Spleen (tissue), 11 donors: ENCODE data around the gene POC5. TPM values are rescaled to one million over a fixed set of nuclear protein-coding genes. Genes with fewer than 3 reads are reported as not detected.

Experiments used
- DNase-seq: peaks from one replicate; pipeline ENCODE4 v3.0.0-alpha.2; 2020
- H3K27ac ChIP-seq, 8 donors: fragments of 200-600 bp; sonication (generic) in 7 of 8; 1 replicate in 4 of 8; 2 replicates in 4 of 8; pipeline versions ENCODE4 v1.5.0 to v1.8.0; 2016 to 2021; ENCODE audit warnings: inconsistent platforms in 4 of 8, mild to moderate bottlenecking in 4 of 8, moderate library complexity in 1 of 8
- H3K27me3 ChIP-seq, 7 donors: fragments of 200-600 bp; sonication (generic) in 6 of 7; replicated peaks in 1 of 7; 1 replicate in 4 of 7; 2 replicates in 3 of 7; pipeline versions ENCODE4 v1.5.0 to v1.8.0; 2016 to 2021; ENCODE audit warnings: inconsistent platforms in 3 of 7, mild to moderate bottlenecking in 1 of 7
- H3K36me3 ChIP-seq, 6 donors: fragments of 200-600 bp; sonication (generic) in 5 of 6; 1 replicate in 4 of 6; 2 replicates in 2 of 6; pipeline versions ENCODE4 v1.5.0 to v1.8.0; 2016 to 2021; ENCODE audit warnings: inconsistent platforms in 2 of 6
- H3K4me1 ChIP-seq, 6 donors: fragments of 200-600 bp; sonication (generic) in 5 of 6; 1 replicate in 3 of 6; 2 replicates in 3 of 6; pipeline versions ENCODE4 v1.5.0 to v1.8.0; 2016 to 2021; ENCODE audit warnings: inconsistent platforms in 3 of 6
- H3K4me3 ChIP-seq, 8 donors: fragments of 200-600 bp; sonication (generic) in 7 of 8; 1 replicate in 4 of 8; 2 replicates in 4 of 8; pipeline versions ENCODE4 v1.5.0 to v1.8.0; 2016 to 2021; ENCODE audit warnings: inconsistent platforms in 4 of 8, mild to moderate bottlenecking in 4 of 8, moderate library complexity in 2 of 8
- H3K9me3 ChIP-seq, 8 donors: fragments of 200-600 bp; sonication (generic) in 7 of 8; 1 replicate in 4 of 8; 2 replicates in 4 of 8; pipeline versions ENCODE4 v1.5.0 to v1.8.0; 2016 to 2021; ENCODE audit warnings: inconsistent platforms in 4 of 8
- POLR2A ChIP-seq, 3 donors: fragments of 450-650 bp; IDR thresholded peaks; one replicate each; pipeline ENCODE4 v1.5.1; 2017; ENCODE audit warnings: antibody characterized with exemption in 3 of 3, mild to moderate bottlenecking in 1 of 3
- POLR2AphosphoS5 ChIP-seq, 3 donors: sonication (generic); formaldehyde crosslinking; IDR thresholded peaks; one replicate each; pipeline ENCODE4 v1.5.1; 2017; ENCODE audit warnings: antibody characterized with exemption in 3 of 3
- WGBS, 5 donors: extraction: QIAGEN DNeasy Blood & Tissue Kit in 3 of 5; methylation state at CpG; one replicate each; pipeline versions ENCODE4 v1.1.5 to v1.1.7; 2013 to 2018; 5-methylcytosine and 5-hydroxymethylcytosine counted together
- intact Hi-C: fragments of 100-400 bp; cut with DNase I; formaldehyde crosslinking; loops from one replicate; pipeline ENCODE4 v1.15.0; 2023; ENCODE audit warnings: low total_unique reads
- polyA plus RNA-seq, 3 donors: library from polyadenylated mRNA; stranded (reverse); fragments of 200-250 nt; gene quantifications; one replicate each; pipeline ENCODE4 v1.2.1, GENCODE V29; 2013
- total RNA-seq, 7 donors: library from RNA; depleted of rRNA in 3 of 7; stranded (reverse); fragments of >200 nt in 3 of 7; fragmentation: NEBNext Ultra II Directional in 4 of 7; extraction: Animal tissue kit (Norgen Biotek cat#: 25700) in 4 of 7; gene quantifications; one replicate each; pipeline versions ENCODE4 v1.1.0 to v1.2.1, GENCODE V29; 2016 to 2021
- TF ChIP-seq, protein P1 (sequence below), 11 experiments: fragments of 200-600 bp in 7 of 11; fragments of 450-650 bp in 4 of 11; sonication (generic) in 4 of 11; IDR thresholded peaks in 8 of 11; conservative IDR thresholded peaks in 3 of 11; 1 replicate in 7 of 11; 2 replicates in 4 of 11; pipeline versions ENCODE4 v1.4.0 to v1.8.0; 2016 to 2021; ENCODE audit warnings: antibody characterized with exemption in 11 of 11, inconsistent platforms in 4 of 11, mild to moderate bottlenecking in 1 of 11
- donor health status: healthy with polysubstance abuse.
- donor health status: DM: no; HTN: no; CAD: no; lungs with moderate emphysema.
- donor health status: DM: no; HTN: no; CAD: no.
- donor health status: Bipolar disorder and iron deficiency.
- donor health status: healthy.
- donor health status: DM: no; HTN: no; CAD: no.
- donor health status: DM: yes; HTN: yes; CAD: no.

The POC5 gene
- total and polyA plus RNA-seq, 10 donors = 11.2 to 36.0 (median 15.3) TPM

DNA sequence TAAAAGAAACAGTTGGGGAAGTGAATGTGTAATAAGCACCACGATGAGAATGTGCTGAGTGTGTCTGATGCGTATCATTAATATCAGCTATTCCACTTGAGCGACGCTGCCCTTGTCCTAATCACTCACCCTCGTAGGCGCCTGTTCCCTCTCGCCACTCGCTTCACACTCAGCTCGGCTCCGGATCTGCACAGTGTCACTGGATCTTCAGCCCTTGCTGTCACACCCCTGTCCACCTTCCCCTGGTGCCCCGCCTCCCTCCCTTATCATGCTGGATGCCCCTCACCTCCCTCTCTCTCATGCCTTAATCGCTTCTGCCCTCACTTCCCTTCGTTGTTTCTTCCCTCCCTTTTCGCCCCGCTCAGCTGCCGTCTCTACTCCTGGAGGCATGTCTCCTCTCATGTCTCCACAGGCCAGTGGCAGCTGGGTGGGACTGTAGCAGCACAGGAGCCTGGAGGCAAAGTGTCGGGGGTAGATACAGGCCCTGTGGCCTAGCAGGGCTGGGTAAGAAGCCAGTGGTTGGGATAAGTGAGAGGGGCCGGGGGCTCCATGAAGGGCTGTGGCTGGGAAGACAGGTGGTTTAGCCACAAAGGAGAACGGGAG is 62.4 kb downstream of the POC5 start:
- no peak overlapping the region for H3K27ac ChIP-seq
- H3K9me3 ChIP-seq = no peaks in the 10 kb centered on the region
- intact Hi-C loops = no loop called here
- no peak for DNase-seq
- TF ChIP-seq, protein P1, sequence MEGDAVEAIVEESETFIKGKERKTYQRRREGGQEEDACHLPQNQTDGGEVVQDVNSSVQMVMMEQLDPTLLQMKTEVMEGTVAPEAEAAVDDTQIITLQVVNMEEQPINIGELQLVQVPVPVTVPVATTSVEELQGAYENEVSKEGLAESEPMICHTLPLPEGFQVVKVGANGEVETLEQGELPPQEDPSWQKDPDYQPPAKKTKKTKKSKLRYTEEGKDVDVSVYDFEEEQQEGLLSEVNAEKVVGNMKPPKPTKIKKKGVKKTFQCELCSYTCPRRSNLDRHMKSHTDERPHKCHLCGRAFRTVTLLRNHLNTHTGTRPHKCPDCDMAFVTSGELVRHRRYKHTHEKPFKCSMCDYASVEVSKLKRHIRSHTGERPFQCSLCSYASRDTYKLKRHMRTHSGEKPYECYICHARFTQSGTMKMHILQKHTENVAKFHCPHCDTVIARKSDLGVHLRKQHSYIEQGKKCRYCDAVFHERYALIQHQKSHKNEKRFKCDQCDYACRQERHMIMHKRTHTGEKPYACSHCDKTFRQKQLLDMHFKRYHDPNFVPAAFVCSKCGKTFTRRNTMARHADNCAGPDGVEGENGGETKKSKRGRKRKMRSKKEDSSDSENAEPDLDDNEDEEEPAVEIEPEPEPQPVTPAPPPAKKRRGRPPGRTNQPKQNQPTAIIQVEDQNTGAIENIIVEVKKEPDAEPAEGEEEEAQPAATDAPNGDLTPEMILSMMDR (IDR thresholded peaks at IDR 0.05 in 8 of 11, conservative IDR thresholded peaks at IDR 0.05 in 3 of 11) = no peak
- TF ChIP-seq POLR2A (IDR thresholded peaks at IDR 0.05) (no peak), POLR2AphosphoS5 (IDR thresholded peaks at IDR 0.05) (no peak)
- no peaks in the 10 kb centered on the region for H3K27me3 ChIP-seq
- H3K36me3 ChIP-seq = no peaks in the 10 kb centered on the region
- no peak overlapping the region for H3K4me3 ChIP-seq
- H3K4me1 ChIP-seq = peaks cover 0 to 4% (median 0%) of the 10 kb centered on the region in 6 donors
- 89 to 94% (median 90%) methylated on average over 19 of the region's 19 CpGs for WGBS, 5 donors

DNA sequence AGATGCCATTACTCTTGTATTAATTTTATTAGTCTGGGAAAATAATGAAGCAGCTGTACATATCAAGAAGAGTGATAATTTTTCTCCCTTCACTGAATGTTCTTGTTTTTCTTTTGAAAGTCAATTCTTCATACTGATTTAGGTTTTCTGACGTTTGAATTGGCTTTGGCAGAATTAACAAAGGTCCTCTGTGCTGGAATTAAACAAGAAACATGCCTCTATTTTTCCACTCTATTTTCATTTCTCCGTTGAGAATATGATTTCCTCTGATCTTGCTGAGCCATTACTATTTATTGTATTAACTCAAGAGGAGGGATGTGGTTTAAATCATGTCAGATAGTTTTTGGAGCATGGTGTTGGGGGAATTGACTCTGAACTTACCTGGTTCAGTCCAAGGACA is 63.7 kb downstream of the POC5 start:
- Histone ChIP-seq H3K9me3 (no peaks in the 10 kb centered on the region), H3K4me3 (no peak overlapping the region), H3K27me3 (no peaks in the 10 kb centered on the region), H3K27ac (no peak overlapping the region), H3K36me3 (no peaks in the 10 kb centered on the region), H3K4me1 (peaks cover 0 to 4% (median 0%) of the 10 kb centered on the region in 6 donors)
- intact Hi-C loops = no loop called here
- 57 to 69% (median 65%) methylated on average over 2 of the region's 2 CpGs for WGBS, 5 donors
- DNase-seq = no peak
- TF ChIP-seq POLR2AphosphoS5 (IDR thresholded peaks at IDR 0.05) = no peak
- no peak for TF ChIP-seq POLR2A (IDR thresholded peaks at IDR 0.05)
- TF ChIP-seq, protein P1 (IDR thresholded peaks at IDR 0.05 in 8 of 11, conservative IDR thresholded peaks at IDR 0.05 in 3 of 11) = no peak

DNA sequence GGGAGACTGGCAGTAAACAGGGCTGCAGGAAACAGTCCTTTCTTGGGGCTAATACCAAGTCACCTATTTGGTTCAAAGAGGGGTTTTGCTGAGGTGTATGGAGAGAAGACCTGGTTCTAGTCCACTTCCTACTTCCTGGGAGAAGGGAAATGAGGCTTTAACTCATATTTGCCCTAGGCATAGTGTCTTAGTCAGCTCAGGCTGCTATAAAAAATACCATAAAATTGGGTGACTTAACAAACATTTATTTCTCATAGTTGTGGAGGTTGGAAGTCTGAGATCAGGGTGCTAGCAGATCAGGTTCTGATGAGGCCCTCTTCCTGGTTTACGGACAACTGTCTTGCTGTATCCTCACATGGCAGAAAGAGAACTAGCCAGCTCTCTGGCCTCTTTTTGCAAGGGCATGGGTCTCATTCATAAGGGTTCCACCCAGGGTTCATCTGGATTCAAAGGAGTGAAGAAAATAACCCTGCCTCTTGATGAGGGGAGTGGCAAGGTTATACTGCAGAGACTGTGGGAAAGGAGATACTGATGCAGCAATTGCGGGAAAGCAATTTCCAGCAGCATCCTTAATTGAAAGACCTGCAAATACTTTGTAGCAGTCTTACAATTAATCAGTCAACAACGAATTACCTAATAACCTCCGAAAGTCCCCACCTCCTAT is 65.5 kb downstream of the POC5 start:
- DNase-seq = no peak
- H3K27me3 ChIP-seq = no peaks in the 10 kb centered on the region
- TF ChIP-seq POLR2AphosphoS5 (IDR thresholded peaks at IDR 0.05) = no peak
- intact Hi-C loops = no loop called here
- H3K4me1 ChIP-seq = no peaks in the 10 kb centered on the region
- H3K4me3 ChIP-seq = no peak overlapping the region
- H3K27ac ChIP-seq = no peak overlapping the region
- WGBS, 5 donors = 89 to 96% (median 93%) methylated on average over 4 of the region's 4 CpGs
- no peaks in the 10 kb centered on the region for H3K9me3 ChIP-seq
- no peaks in the 10 kb centered on the region for H3K36me3 ChIP-seq

DNA sequence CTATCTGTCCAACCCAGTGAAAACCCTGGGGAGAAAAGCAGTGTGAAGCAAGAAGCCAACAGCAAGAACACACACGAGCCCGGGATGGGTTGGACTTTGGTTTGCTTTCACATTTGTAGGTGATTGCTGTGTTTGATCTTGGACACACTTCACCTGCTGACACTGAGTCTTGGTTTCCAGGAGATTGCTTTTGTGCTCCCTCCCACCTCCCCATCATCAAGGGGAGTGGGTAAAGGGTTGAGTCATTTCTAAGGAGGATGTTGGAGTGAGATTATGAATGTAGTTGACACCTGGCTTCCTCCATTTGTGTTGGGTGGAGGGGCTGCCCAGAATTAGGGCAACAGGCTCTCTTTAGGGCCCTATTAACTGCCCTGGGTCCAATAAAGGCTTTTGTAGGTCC is 68.5 kb downstream of the POC5 start:
- no peak for DNase-seq
- H3K36me3 ChIP-seq = no peaks in the 10 kb centered on the region
- H3K4me1 ChIP-seq = no peaks in the 10 kb centered on the region
- H3K27ac ChIP-seq = no peak overlapping the region
- no peak overlapping the region for H3K4me3 ChIP-seq
- WGBS, 5 donors = 73 to 91% (median 82%) methylated on average over 2 of the region's 2 CpGs
- intact Hi-C loops = no loop called here
- H3K9me3 ChIP-seq = no peaks in the 10 kb centered on the region
- no peaks in the 10 kb centered on the region for H3K27me3 ChIP-seq
- TF ChIP-seq POLR2AphosphoS5 (IDR thresholded peaks at IDR 0.05) (no peak), POLR2A (IDR thresholded peaks at IDR 0.05) (no peak)
- TF ChIP-seq, protein P1 (IDR thresholded peaks at IDR 0.05 in 8 of 11, conservative IDR thresholded peaks at IDR 0.05 in 3 of 11) = no peak
